WERI-Rb-1 (cell line): ENCODE measurements around the gene CAMSAP1.

Experiments used
- DNase-seq: peaks from one replicate; pipeline ENCODE4 v3.0.0-alpha.2; 2020
- H3K27ac ChIP-seq: fragments of 250-450 bp; sonication (Bioruptor Pico); 2 replicates; pipeline ENCODE4 v1.5.1; 2020; ENCODE audit warnings: mild to moderate bottlenecking, moderate library complexity
- H3K27me3 ChIP-seq: fragments of 250-450 bp; sonication (Bioruptor Pico); 2 replicates; pipeline ENCODE4 v1.5.1; 2021; ENCODE audit warnings: mild to moderate bottlenecking, low read depth, moderate library complexity; ENCODE audit not compliant: insufficient read depth, severe bottlenecking
- H3K36me3 ChIP-seq: fragments of 250-450 bp; sonication (Bioruptor Pico); 2 replicates; pipeline ENCODE4 v1.5.1; 2020; ENCODE audit warnings: mild to moderate bottlenecking, moderate library complexity
- H3K4me3 ChIP-seq: 2 replicates; pipeline ENCODE4 v1.5.1; 2011; ENCODE audit warnings: low read depth, mild to moderate bottlenecking, control low read depth, low read length
- H3K9me3 ChIP-seq: fragments of 250-450 bp; sonication (Bioruptor Pico); 2 replicates; pipeline ENCODE4 v1.5.1; 2021; ENCODE audit warnings: mild to moderate bottlenecking, moderate library complexity; ENCODE audit not compliant: severe bottlenecking
- TF ChIP-seq, protein P1 (sequence below): IDR thresholded peaks from 2 replicates; pipeline ENCODE4 v1.5.1; 2011; ENCODE audit warnings: low read depth, mild to moderate bottlenecking, control low read depth, inconsistent platforms, low read length

Gene CAMSAP1

DNA sequence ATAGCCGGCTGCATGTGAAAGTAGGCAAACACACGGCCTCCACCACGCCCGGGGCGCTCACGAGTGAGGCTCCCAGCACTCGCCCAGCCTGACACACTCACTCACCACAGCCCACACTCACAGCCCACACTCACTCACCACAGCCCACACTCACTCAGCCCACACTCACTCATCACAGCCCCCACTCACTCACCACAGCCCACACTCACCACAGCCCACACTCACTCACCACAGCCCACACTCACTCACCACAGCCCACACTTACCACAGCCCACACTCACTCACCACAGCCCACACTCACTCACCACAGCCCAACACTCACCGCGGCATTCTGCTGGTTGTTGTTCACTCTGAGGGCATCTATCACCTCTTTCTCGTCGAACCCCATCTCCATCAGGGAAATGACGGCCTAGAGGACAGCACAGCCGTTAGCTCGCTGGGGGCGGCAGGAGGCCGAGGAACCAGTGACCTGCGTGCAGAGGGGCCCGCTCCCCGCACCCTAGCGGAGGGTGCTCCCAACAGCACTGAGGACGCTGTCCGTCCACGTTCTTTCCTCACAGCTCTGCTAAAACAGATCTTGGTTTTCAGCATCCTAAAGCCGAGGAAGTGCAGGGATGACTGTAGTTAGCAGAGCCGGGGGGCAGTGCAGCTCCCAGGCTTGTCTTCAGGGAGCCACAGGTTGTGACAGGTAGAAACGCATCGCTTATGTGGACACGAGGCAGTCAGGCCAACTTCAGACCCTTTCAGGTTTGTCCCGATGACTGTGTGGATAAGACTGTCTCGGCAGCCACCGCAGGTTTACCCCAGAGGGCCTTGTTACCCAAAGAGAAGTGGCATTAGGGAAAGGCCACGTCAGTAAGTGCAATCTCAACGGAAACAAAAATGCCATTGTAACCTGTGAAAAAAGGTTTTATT, 32.3 kb upstream of the CAMSAP1 start:
- Histone ChIP-seq H3K4me3 (no peak overlapping the region), H3K27me3 (no peaks in the 10 kb centered on the region), H3K9me3 (peaks cover 2% of the 10 kb centered on the region), H3K36me3 (peaks cover 72% of the 10 kb centered on the region), H3K27ac (no peak overlapping the region)
- no peak for DNase-seq
- TF ChIP-seq, protein P1, sequence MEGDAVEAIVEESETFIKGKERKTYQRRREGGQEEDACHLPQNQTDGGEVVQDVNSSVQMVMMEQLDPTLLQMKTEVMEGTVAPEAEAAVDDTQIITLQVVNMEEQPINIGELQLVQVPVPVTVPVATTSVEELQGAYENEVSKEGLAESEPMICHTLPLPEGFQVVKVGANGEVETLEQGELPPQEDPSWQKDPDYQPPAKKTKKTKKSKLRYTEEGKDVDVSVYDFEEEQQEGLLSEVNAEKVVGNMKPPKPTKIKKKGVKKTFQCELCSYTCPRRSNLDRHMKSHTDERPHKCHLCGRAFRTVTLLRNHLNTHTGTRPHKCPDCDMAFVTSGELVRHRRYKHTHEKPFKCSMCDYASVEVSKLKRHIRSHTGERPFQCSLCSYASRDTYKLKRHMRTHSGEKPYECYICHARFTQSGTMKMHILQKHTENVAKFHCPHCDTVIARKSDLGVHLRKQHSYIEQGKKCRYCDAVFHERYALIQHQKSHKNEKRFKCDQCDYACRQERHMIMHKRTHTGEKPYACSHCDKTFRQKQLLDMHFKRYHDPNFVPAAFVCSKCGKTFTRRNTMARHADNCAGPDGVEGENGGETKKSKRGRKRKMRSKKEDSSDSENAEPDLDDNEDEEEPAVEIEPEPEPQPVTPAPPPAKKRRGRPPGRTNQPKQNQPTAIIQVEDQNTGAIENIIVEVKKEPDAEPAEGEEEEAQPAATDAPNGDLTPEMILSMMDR, result no peak

DNA sequence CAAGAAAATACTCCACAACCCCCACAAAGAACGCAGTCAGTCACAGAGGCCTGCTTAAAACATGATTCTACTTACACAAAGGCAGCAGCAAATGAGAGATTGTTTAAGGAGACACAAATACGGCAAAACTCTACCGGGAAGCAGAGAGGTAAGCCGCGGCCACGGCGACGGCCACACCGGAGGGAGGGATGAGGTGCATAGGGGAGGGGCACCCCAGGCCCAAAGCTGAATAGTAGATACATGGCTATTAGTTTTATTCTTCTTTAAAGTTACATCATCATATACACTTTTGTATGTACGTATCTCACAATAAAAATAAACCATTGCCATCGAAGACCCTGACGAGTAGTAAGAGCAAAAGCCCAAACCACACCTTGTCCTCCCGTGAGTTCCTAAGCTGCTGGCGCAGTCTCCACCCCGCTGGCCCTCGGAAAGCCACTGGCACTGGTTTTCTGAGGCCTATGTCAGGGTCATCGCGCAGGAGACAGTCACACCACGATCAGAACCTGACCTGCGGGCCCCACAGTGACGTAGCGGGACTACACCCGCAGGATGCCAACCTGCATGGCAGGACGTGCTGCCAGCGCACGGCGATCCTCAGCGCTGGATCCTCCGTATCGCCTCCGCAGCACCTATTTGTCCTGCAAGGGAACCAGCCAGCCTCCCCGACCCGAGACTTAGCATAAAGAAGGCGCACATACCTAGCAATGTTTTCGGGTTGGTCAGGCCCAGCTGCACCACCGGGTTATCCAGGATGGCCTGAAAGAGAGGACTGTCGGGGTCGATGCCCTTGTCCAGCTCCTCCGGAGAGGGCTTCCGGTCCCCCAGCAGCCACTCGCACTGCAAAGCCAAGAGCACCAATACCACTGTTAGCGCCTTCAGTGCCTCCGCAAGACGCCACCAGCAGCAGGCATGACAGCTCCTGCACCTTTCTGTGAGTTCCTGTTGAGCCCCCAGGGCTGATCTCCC, 30.5 kb upstream of the CAMSAP1 start:
- peaks cover 62% of the 10 kb centered on the region for H3K36me3 ChIP-seq
- H3K27me3 ChIP-seq, result no peaks in the 10 kb centered on the region
- no peak overlapping the region for H3K27ac ChIP-seq
- peaks cover 2% of the 10 kb centered on the region for H3K9me3 ChIP-seq
- DNase-seq, result no peak
- TF ChIP-seq, protein P1, result no peak
- H3K4me3 ChIP-seq, result no peak overlapping the region

DNA sequence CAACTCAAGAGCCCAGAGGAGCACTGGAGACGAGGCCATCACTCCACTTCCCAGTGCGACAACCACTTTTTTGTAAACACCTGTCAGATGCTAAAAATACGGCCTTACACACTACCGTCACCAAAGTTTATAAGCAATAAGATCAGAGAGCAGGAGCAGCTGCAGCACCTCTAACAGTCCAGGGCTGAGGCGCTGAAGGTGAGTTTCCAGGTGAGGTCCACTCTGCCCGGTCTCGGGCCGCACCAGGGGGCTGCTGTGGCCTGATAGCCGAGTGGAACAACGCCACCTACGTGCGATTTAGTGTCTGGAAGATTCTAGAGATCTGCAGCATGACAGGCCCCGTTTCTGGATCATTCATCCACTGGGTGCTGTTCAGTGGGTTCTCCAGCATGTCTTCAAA, 25.8 kb upstream of the CAMSAP1 start:
- Histone ChIP-seq H3K4me3 (no peak overlapping the region), H3K36me3 (peaks cover 45% of the 10 kb centered on the region), H3K9me3 (peaks cover 2% of the 10 kb centered on the region), H3K27me3 (no peaks in the 10 kb centered on the region), H3K27ac (no peak overlapping the region)
- TF ChIP-seq, protein P1, result no peak
- no peak for DNase-seq

DNA sequence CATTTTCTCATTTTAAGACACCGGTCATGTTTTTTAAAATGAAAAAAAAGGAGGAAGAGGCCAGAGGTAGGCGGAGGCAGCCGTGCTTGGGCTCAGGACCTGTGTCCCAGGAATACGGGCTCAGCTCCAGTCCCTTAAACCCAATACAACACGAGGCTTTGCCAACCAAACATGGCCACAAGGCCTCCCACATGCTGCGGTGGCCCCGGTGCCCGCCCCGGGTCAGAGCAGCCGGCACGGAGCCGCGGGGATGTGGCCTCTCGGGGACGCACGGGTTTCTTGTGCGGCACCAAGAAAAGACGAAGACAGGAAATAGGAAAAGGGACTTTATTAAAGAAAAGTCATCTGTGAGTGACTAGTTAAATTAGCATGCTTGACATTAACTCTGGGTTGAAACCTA, 25.3 kb upstream of the CAMSAP1 start:
- Histone ChIP-seq H3K9me3 (peaks cover 2% of the 10 kb centered on the region), H3K27ac (no peak overlapping the region), H3K27me3 (no peaks in the 10 kb centered on the region), H3K36me3 (peaks cover 40% of the 10 kb centered on the region), H3K4me3 (no peak overlapping the region)
- no peak for DNase-seq
- TF ChIP-seq, protein P1, result no peak

DNA sequence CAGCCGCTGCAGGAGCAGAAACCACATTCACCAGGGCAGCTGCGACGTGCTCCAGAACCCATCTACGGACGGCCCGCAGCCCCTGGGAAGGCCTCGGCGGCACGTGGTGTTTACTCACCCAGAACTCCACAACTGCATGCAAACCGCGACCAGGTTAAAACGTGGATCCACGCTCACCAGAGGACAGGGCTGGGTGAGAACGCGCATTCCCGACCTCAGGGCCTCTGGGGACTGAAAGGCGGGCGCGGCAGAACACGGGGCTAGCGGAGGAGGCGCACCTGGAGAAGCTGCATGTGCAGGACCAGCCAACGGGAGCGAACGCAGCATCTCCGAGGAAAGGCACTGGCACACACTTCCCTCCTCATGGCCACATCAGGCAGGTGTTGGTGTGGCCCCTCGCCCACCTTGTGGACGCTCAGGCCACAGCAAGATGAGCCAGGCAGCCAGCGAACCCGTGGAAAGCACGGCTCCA, 24.0 kb upstream of the CAMSAP1 start:
- peaks cover 28% of the 10 kb centered on the region for H3K36me3 ChIP-seq
- H3K27ac ChIP-seq, result no peak overlapping the region
- TF ChIP-seq, protein P1, result no peak
- H3K9me3 ChIP-seq, result no peaks in the 10 kb centered on the region
- DNase-seq, result no peak
- H3K27me3 ChIP-seq, result no peaks in the 10 kb centered on the region
- H3K4me3 ChIP-seq, result no peak overlapping the region
